Stimulated activated naive CD8-positive, alpha-beta T cell treated with anti-CD3 and anti-CD28 coated beads, Interleukin-15, amount 100 ng/mL, for 72 hours (primary cell): Measurements from ENCODE around the gene ESPN.
"Not testable (repeated sequence)": the region's sequence is repeated elsewhere in the genome, so short reads cannot be mapped to it uniquely, and the experiment has no call there.

Experiments
- ATAC-seq: fragments of 150-1000 bp; cut with Tn5 transposase; 2 replicates; pipeline ENCODE4 v1.10.0; 2021; ENCODE audit warnings: mild to moderate bottlenecking, moderate library complexity
- DNase-seq, 2 donors: peaks; one replicate each; pipeline ENCODE4 v3.0.0; 2021 to 2022
- H3K27ac Mint-ChIP-seq, 2 donors: one replicate each; pipeline ENCODE4 v1.8.0; 2022; ENCODE audit warnings: mild to moderate bottlenecking in 2 of 2, mixed read lengths in 2 of 2, moderate library complexity in 2 of 2
- H3K27me3 Mint-ChIP-seq: one replicate; pipeline ENCODE4 v1.8.0; 2022; ENCODE audit warnings: mixed read lengths
- H3K4me1 Mint-ChIP-seq: one replicate; pipeline ENCODE4 v1.8.0; 2022; ENCODE audit warnings: mild to moderate bottlenecking, mixed read lengths
- H3K4me3 Mint-ChIP-seq, 2 donors: one replicate each; pipeline ENCODE4 v1.8.0; 2022; ENCODE audit warnings: mild to moderate bottlenecking in 2 of 2, mixed read lengths in 2 of 2, moderate library complexity in 1 of 2
- H3K9me3 Mint-ChIP-seq, 2 donors: one replicate each; pipeline ENCODE4 v1.8.0; 2022; ENCODE audit warnings: mixed read lengths in 2 of 2

ESPN gene

GRCh38 chr1:6431645-6432579 is 7.3 kb downstream of the ESPN start:
- not testable (repeated sequence) for H3K4me1 Mint-ChIP-seq, ATAC-seq, DNase-seq, H3K9me3 Mint-ChIP-seq, H3K4me3 Mint-ChIP-seq
- Mint-ChIP-seq H3K27ac (peak overlapping the region in 1 of 2 donors; percentile 57), H3K27me3 (peaks cover 60% of the 10 kb centered on the region)

DNA sequence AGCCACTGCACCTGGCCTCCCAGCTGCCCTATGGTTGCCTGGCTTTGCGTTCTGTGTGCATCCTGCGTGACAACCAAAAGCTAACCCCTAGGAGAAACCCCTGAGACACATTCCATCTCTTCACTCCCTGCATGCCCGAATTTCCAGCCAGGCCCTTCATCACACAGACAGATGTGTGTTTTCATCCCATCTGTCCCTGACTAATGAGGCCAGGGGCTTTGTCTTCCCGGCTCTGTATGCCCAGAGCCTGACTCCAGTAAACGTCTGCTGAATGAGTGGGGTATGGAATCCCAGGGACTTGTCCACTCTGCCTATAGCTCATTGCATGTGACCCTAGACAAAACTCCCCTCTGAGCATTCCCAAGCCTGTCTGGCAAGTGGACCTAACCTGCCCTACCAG is 9.6 kb downstream of the ESPN start:
- Mint-ChIP-seq H3K9me3 (no peaks in the 10 kb centered on the region), H3K4me3 (no peak overlapping the region), H3K4me1 (peaks cover 8% of the 10 kb centered on the region), H3K27me3 (peaks cover 64% of the 10 kb centered on the region), H3K27ac (no peak overlapping the region)
- ATAC-seq = no peak
- no peak for DNase-seq

GRCh38 chr1:6435129-6435528 is 10.6 kb downstream of the ESPN start:
- H3K27ac Mint-ChIP-seq = no peak overlapping the region
- H3K27me3 Mint-ChIP-seq = peaks cover 65% of the 10 kb centered on the region
- DNase-seq (no peak), ATAC-seq (no peak)
- H3K4me1 Mint-ChIP-seq = peaks cover 12% of the 10 kb centered on the region
- H3K4me3 Mint-ChIP-seq = no peak overlapping the region
- no peaks in the 10 kb centered on the region for H3K9me3 Mint-ChIP-seq

- Mint-ChIP-seq H3K4me1 (peaks cover 12% of the 10 kb centered on the region), H3K27me3 (peaks cover 62% of the 10 kb centered on the region), H3K27ac (no peak overlapping the region), H3K4me3 (no peak overlapping the region), H3K9me3 (no peaks in the 10 kb centered on the region)
- DNase-seq (no peak), ATAC-seq (no peak)
Observed at GRCh38 chr1:6435547-6435946, 11.0 kb downstream of the ESPN start.

DNA sequence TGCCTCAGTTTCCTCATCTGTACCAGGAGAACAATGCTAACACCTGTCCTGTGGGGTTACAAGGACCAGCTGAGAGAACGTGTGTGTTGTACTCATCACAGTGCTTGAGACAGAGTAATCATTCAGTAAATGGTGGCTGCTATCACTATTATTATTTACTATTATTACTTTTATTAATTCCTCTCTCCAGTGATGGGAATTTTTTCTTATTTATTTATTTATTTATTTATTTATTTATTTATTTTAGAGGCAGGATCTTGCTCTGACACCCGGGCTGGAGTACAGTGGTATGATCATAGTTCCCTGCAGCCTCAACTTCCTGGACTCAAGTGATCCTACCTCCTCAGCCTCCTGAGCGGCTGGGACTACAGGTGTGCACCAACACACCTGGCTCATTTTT is 11.7 kb downstream of the ESPN start:
- not testable (repeated sequence) for H3K9me3 Mint-ChIP-seq, ATAC-seq, H3K4me3 Mint-ChIP-seq, DNase-seq, H3K27ac Mint-ChIP-seq
- peaks cover 12% of the 10 kb centered on the region for H3K4me1 Mint-ChIP-seq
- peaks cover 63% of the 10 kb centered on the region for H3K27me3 Mint-ChIP-seq

DNA sequence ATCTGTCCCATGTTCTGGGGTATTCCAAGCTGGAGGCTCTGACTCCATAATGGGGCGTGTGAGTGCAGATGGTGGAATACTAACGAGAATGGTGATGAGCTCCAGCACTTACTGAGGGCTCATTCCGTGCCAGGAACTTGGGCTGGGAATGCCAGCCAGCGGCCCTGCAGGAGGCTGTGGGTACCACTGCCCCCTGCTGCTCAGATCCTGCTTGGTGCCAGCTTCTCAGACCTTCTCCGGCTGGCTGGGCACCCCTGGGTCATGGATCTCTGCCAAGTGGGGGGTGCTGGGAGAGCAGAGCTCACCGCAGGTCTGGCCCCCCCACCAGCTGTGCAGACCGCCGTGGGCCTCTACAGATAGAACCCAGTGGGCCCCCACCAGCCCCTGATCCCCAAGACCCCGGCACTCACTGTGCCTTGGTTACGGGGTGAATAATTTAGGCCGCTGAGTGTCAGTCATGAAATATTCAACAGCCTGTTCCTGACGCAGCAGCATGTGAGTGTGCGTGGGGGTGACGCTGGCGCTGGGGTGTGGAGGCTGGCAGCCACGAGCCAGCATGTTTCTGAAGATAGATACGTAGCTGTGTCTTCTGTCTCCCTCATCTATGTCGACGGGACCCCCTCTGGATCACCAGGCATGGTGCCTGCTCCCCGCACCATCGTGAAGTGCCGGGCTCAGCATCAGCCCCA is 12.6 kb downstream of the ESPN start:
- H3K9me3 Mint-ChIP-seq, DNase-seq, H3K27ac Mint-ChIP-seq, H3K4me3 Mint-ChIP-seq, ATAC-seq: not testable (repeated sequence)
- H3K27me3 Mint-ChIP-seq = peaks cover 72% of the 10 kb centered on the region
- peaks cover 12% of the 10 kb centered on the region for H3K4me1 Mint-ChIP-seq

- DNase-seq (peak; percentile 72 to 77), ATAC-seq (peak; percentile 74)
- H3K27ac Mint-ChIP-seq = no peak overlapping the region
- peaks cover 75% of the 10 kb centered on the region for H3K27me3 Mint-ChIP-seq
- H3K4me1 Mint-ChIP-seq = peaks cover 12% of the 10 kb centered on the region
- no peak overlapping the region for H3K4me3 Mint-ChIP-seq
- no peaks in the 10 kb centered on the region for H3K9me3 Mint-ChIP-seq
Observed at GRCh38 chr1:6438047-6438525, 13.5 kb downstream of the ESPN start.

DNA sequence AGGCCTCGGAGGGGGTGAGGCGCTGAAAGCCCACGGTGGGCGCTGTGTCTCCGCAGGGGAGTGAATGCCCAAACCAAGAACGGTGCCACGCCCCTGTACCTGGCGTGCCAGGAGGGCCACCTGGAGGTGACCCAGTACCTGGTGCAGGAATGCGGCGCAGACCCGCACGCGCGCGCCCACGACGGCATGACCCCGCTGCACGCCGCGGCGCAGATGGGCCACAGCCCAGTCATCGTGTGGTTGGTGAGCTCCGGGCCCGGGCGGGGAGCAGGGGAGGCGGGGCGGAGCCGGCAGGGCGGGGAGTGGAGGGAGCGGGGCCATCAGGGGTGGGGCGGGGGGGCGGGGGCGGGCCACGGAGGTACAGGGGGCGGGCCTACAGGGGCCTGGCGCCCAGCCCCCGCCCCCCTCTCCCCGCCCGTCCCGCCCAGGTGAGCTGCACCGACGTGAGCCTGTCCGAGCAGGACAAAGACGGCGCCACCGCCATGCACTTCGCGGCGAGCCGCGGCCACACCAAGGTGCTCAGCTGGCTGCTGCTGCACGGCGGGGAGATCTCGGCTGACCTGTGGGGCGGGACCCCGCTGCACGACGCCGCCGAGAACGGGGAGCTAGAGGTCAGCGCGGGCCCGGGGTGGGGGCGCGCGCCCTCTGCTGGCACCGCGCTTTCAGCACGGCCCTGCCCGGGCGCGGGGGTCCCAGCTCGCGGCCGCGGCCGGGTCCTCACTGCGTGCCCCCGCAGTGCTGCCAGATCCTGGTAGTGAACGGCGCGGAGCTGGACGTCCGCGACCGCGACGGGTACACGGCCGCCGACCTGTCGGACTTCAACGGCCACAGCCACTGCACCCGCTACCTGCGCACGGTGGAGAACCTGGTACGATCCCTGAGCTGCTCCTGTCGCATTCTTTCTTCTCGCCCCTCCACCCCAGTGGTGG is 15.9 kb downstream of the ESPN start:
- Mint-ChIP-seq H3K4me1 (peaks cover 18% of the 10 kb centered on the region), H3K27me3 (peaks cover 81% of the 10 kb centered on the region), H3K27ac (no peak overlapping the region), H3K4me3 (peak overlapping the region; percentile 42 to 61), H3K9me3 (no peaks in the 10 kb centered on the region)
- peak; percentile 83 for ATAC-seq
- peak; percentile 71 to 73 for DNase-seq

DNA sequence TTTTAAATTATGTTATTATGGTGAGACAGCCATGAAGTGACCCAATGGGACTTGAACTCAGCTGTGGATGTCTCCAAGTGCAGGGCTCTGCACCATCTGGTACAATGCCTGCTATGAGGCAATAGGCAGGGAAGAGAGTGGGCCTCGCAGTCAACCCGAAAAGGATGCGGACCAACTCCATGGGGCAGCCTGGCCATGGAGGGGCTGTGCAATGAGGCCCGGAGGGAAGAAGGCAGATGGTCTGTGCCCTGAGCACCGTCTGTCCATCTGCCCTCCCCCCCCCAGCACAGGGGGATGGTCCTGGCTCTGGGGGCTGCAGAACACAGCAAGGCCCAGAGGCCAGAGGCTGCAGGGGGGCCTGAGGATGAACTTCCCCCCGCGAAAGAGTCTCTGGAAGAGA is 17.0 kb downstream of the ESPN start:
- Mint-ChIP-seq H3K4me1 (peaks cover 24% of the 10 kb centered on the region), H3K4me3 (no peak overlapping the region), H3K9me3 (no peaks in the 10 kb centered on the region), H3K27me3 (peaks cover 85% of the 10 kb centered on the region), H3K27ac (no peak overlapping the region)
- no peak for DNase-seq
- ATAC-seq = no peak

DNA sequence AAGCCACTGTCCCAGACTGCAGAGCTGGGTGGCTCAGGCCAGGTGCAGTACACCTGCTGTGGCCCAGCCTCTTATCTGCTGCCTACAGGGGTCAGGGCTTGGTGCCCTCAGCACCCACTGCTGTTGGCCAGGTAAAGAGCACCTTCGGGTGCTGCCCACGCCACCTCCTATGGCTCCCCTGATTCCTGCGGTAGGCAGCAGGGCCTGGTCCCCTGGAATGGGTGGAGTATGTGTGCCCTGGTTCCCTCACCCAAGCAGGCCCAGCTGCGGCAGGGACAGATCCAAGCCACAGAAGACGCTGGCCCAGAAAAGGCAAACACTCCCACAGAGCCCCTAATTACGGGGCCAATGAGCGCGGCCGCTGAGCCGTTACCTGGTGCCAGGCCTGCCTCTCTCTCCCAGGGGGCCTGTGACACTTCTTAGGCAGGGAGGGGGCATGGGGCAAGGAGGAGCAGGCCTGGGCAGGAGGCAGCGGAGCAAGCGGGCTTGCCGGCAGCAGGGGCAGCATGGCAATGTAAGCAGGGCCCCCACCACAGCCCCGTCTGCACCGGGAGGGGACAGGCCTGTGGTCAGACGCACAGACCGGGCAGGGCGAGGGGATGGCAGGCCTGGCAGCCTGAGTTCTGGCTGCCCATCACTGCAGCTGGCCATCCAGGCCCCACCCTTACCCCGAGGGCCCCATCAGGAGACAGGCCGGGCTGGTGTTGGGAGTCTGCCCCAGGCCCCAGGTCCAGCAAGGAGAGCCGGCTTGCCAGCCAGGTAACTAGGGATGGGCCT is 19.0 kb downstream of the ESPN start:
- DNase-seq (no peak), ATAC-seq (no peak)
- Mint-ChIP-seq H3K27me3 (peaks cover 82% of the 10 kb centered on the region), H3K4me3 (no peak overlapping the region), H3K27ac (no peak overlapping the region), H3K9me3 (no peaks in the 10 kb centered on the region), H3K4me1 (peaks cover 26% of the 10 kb centered on the region)

- no peak overlapping the region for H3K4me3 Mint-ChIP-seq
- H3K4me1 Mint-ChIP-seq = peaks cover 31% of the 10 kb centered on the region
- ATAC-seq (no peak), DNase-seq (no peak)
- H3K27me3 Mint-ChIP-seq = peaks cover 82% of the 10 kb centered on the region
- no peaks in the 10 kb centered on the region for H3K9me3 Mint-ChIP-seq
- H3K27ac Mint-ChIP-seq = no peak overlapping the region
Observed at GRCh38 chr1:6444377-6444776, 19.8 kb downstream of the ESPN start.

GRCh38 chr1:6445062-6445763 is 20.6 kb downstream of the ESPN start:
- peak; percentile 22 for ATAC-seq
- peaks cover 82% of the 10 kb centered on the region for H3K27me3 Mint-ChIP-seq
- H3K27ac Mint-ChIP-seq = no peak overlapping the region
- no peak for DNase-seq
- H3K9me3 Mint-ChIP-seq = no peaks in the 10 kb centered on the region
- H3K4me1 Mint-ChIP-seq = peaks cover 36% of the 10 kb centered on the region
- no peak overlapping the region for H3K4me3 Mint-ChIP-seq

GRCh38 chr1:6445929-6446328 is 21.4 kb downstream of the ESPN start:
- DNase-seq, H3K9me3 Mint-ChIP-seq, H3K4me3 Mint-ChIP-seq, H3K27ac Mint-ChIP-seq, ATAC-seq: not testable (repeated sequence)
- peaks cover 86% of the 10 kb centered on the region for H3K27me3 Mint-ChIP-seq
- peaks cover 37% of the 10 kb centered on the region for H3K4me1 Mint-ChIP-seq

DNA sequence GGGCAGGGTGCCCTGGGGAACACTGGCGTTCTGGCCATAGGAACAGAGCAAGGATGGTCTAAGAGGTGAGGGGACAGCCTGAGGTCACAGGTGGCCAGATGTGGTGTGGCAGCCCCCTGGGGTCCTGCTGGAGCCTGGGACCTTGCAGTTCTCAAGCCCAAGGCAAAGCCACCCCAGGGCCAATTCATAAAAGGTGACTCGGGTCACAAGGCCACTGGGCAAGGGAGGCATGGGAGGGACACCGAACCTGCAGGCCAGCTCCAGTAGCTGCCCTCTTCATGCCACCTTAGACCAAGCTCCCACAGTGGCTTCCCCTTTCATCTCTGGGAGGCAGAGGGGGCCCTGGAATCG is 22.1 kb downstream of the ESPN start:
- H3K27me3 Mint-ChIP-seq = peaks cover 86% of the 10 kb centered on the region
- DNase-seq = no peak
- H3K9me3 Mint-ChIP-seq = no peaks in the 10 kb centered on the region
- peaks cover 37% of the 10 kb centered on the region for H3K4me1 Mint-ChIP-seq
- ATAC-seq = no peak
- H3K4me3 Mint-ChIP-seq = peak overlapping the region in 1 of 2 donors; percentile 59
- H3K27ac Mint-ChIP-seq = no peak overlapping the region
